ENCODE results near the gene P2RY2. TPM values are rescaled to one million over a fixed set of nuclear protein-coding genes. Genes with fewer than 3 reads are reported as not detected.

The P2RY2 gene
- total and polyA plus RNA-seq, 2 experiments from 2014 or later: 0.63 to 1.6 TPM

- TF ChIP-seq ZNF331 (CRISPR knock-in tag; IDR thresholded peaks at IDR 0.05; ENCODE audit: low read depth) (no peak), JUNB (IDR thresholded peaks at IDR 0.05; ENCODE audit: unreplicated experiment) (no peak), CTCF (conservative IDR thresholded peaks at IDR 0.05; ENCODE audit: low read depth in 2 of 2) (no peak), NANOG (IDR thresholded peaks at IDR 0.05; ENCODE audit: borderline replicate concordance) (no peak), POLR2AphosphoS5 (IDR thresholded peaks at IDR 0.05; ENCODE audit: low read depth) (no peak), ZNF114 (CRISPR knock-in tag; IDR thresholded peaks at IDR 0.05) (no peak)
- TF ChIP-seq, protein P1, sequence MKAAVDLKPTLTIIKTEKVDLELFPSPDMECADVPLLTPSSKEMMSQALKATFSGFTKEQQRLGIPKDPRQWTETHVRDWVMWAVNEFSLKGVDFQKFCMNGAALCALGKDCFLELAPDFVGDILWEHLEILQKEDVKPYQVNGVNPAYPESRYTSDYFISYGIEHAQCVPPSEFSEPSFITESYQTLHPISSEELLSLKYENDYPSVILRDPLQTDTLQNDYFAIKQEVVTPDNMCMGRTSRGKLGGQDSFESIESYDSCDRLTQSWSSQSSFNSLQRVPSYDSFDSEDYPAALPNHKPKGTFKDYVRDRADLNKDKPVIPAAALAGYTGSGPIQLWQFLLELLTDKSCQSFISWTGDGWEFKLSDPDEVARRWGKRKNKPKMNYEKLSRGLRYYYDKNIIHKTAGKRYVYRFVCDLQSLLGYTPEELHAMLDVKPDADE (IDR thresholded peaks at IDR 0.05): no peak
These were observed 25.0 kb downstream of the P2RY2 start (continued) for GRCh38 chr11:73243093-73243485.

GRCh38 chr11:73244589-73245240 is 26.6 kb downstream of the P2RY2 start:
- peaks cover 10% of the 10 kb centered on the region for H3K4me1 ChIP-seq (ENCODE audit: insufficient read depth)
- peaks cover 34% of the 10 kb centered on the region for H3K4me1 Mint-ChIP-seq
- DNase-seq (ENCODE audit: low spot score) (no peak), ATAC-seq (no peak)
- H3K4me2 ChIP-seq: no peak overlapping the region
- H3K27me3 ChIP-seq (ENCODE audit: insufficient read depth): no peaks in the 10 kb centered on the region
- H3K4me3 Mint-ChIP-seq: no peak overlapping the region
- no peaks in the 10 kb centered on the region for H3K9me3 Mint-ChIP-seq
- no peak overlapping the region for H3K27ac ChIP-seq (ENCODE audit: low read depth)
- H3K79me2 ChIP-seq (replicated peaks; ENCODE audit: insufficient read depth): no peaks in the 10 kb centered on the region
- no peaks in the 10 kb centered on the region for H3K36me3 Mint-ChIP-seq (ENCODE audit: low read depth)
- peaks cover 3% of the 10 kb centered on the region for H3K27me3 Mint-ChIP-seq (ENCODE audit: insufficient read depth, low read depth, poor library complexity)
- no peaks in the 10 kb centered on the region for H3K9me2 ChIP-seq (ENCODE audit: insufficient read depth)
- H3F3A ChIP-seq (replicated peaks; ENCODE audit: low read depth): no peaks in the 10 kb centered on the region; the same call in 1 of the 2 replicates
- no peaks in the 10 kb centered on the region for H3K36me3 ChIP-seq (ENCODE audit: insufficient read depth)
- H3K27ac Mint-ChIP-seq: no peak overlapping the region
- no peak overlapping the region for H3K4me3 ChIP-seq
- H4K20me1 ChIP-seq (replicated peaks; ENCODE audit: insufficient read depth): no peaks in the 10 kb centered on the region
- H2AFZ ChIP-seq: no peak overlapping the region
- TF ChIP-seq, protein P2, sequence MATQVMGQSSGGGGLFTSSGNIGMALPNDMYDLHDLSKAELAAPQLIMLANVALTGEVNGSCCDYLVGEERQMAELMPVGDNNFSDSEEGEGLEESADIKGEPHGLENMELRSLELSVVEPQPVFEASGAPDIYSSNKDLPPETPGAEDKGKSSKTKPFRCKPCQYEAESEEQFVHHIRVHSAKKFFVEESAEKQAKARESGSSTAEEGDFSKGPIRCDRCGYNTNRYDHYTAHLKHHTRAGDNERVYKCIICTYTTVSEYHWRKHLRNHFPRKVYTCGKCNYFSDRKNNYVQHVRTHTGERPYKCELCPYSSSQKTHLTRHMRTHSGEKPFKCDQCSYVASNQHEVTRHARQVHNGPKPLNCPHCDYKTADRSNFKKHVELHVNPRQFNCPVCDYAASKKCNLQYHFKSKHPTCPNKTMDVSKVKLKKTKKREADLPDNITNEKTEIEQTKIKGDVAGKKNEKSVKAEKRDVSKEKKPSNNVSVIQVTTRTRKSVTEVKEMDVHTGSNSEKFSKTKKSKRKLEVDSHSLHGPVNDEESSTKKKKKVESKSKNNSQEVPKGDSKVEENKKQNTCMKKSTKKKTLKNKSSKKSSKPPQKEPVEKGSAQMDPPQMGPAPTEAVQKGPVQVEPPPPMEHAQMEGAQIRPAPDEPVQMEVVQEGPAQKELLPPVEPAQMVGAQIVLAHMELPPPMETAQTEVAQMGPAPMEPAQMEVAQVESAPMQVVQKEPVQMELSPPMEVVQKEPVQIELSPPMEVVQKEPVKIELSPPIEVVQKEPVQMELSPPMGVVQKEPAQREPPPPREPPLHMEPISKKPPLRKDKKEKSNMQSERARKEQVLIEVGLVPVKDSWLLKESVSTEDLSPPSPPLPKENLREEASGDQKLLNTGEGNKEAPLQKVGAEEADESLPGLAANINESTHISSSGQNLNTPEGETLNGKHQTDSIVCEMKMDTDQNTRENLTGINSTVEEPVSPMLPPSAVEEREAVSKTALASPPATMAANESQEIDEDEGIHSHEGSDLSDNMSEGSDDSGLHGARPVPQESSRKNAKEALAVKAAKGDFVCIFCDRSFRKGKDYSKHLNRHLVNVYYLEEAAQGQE (IDR thresholded peaks at IDR 0.05; ENCODE audit: unreplicated experiment): no peak
- TF ChIP-seq POLR2AphosphoS5 (IDR thresholded peaks at IDR 0.05; ENCODE audit: low read depth): no peak
- TF ChIP-seq ZNF331 (CRISPR knock-in tag; IDR thresholded peaks at IDR 0.05; ENCODE audit: low read depth): no peak
- no peak for TF ChIP-seq JUNB (IDR thresholded peaks at IDR 0.05; ENCODE audit: unreplicated experiment)
- no peak for TF ChIP-seq CTCF (conservative IDR thresholded peaks at IDR 0.05; ENCODE audit: low read depth in 2 of 2)
- no peak for TF ChIP-seq EZH2phosphoT487 (IDR thresholded peaks at IDR 0.05; ENCODE audit: unreplicated experiment)
- TF ChIP-seq, protein P1 (IDR thresholded peaks at IDR 0.05): no peak
- no peak for TF ChIP-seq EZH2 (IDR thresholded peaks at IDR 0.05; ENCODE audit: low read depth, unreplicated experiment)
- no peak for TF ChIP-seq ZNF114 (CRISPR knock-in tag; IDR thresholded peaks at IDR 0.05)
- TF ChIP-seq STAT1 (IDR thresholded peaks at IDR 0.05; ENCODE audit: unreplicated experiment): no peak
- no peak for TF ChIP-seq CREB1 (CRISPR knock-in tag; IDR thresholded peaks at IDR 0.05; ENCODE audit: low read depth)

Data from GM23338 (cell line).